BLaER1 (cell line): ENCODE results near the gene TSR2.
A peak's percentile ranks its signal among the peaks of the same experiment; 100 is the strongest.
"Not testable (repeated sequence)": the region's sequence is repeated elsewhere in the genome, so short reads cannot be mapped to it uniquely, and the experiment has no call there.

Source experiments
- H3K27ac ChIP-seq: shearing (Covaris generic); formaldehyde crosslinking; 2 replicates; pipeline ENCODE4 v1.8.1; 2022
- H3K27me3 ChIP-seq: shearing (Covaris generic); formaldehyde crosslinking; 2 replicates; pipeline ENCODE4 v1.8.1; 2022
- H3K36me3 ChIP-seq: shearing (Covaris generic); formaldehyde crosslinking; 2 replicates; pipeline ENCODE4 v1.8.1; 2022
- H3K4me1 ChIP-seq: shearing (Covaris generic); formaldehyde crosslinking; 2 replicates; pipeline ENCODE4 v1.8.1; 2022
- H3K4me2 ChIP-seq: shearing (Covaris generic); formaldehyde crosslinking; 2 replicates; pipeline ENCODE4 v1.8.1; 2022
- H3K4me3 ChIP-seq: shearing (Covaris generic); formaldehyde crosslinking; 2 replicates; pipeline ENCODE4 v1.8.1; 2022
- H3K9ac ChIP-seq: shearing (Covaris generic); formaldehyde crosslinking; 2 replicates; pipeline ENCODE4 v1.8.1; 2022
- H3K9me3 ChIP-seq: shearing (Covaris generic); formaldehyde crosslinking; 2 replicates; pipeline ENCODE4 v1.8.1; 2022
- H4K20me1 ChIP-seq: shearing (Covaris generic); formaldehyde crosslinking; 2 replicates; pipeline ENCODE4 v1.8.1; 2022
- Cebpa-rat ChIP-seq: shearing (Covaris generic); IDR thresholded peaks from 2 replicates; pipeline ENCODE4 v1.8.1; 2022

Gene TSR2

GRCh38 chrX:54470054-54470760 is 30.0 kb downstream of the TSR2 start:
- Histone ChIP-seq H3K4me2 (no peak overlapping the region), H3K9ac (no peak overlapping the region), H4K20me1 (peaks cover 4% of the 10 kb centered on the region; the same call in 1 of the 2 replicates), H3K36me3 (0 out of 2 replicates have a peak, but pooled peaks cover 5% of the 10 kb centered on the region), H3K4me1 (peaks cover 8% of the 10 kb centered on the region; the same call in 1 of the 2 replicates), H3K27ac (no peak overlapping the region), H3K27me3 (peaks cover 81% of the 10 kb centered on the region), H3K4me3 (no peak overlapping the region), H3K9me3 (no peaks in the 10 kb centered on the region)
- no peak for TF ChIP-seq Cebpa-rat

GRCh38 chrX:54473993-54474859 is 34.0 kb downstream of the TSR2 start:
- TF ChIP-seq Cebpa-rat: no peak
- Histone ChIP-seq H3K4me3 (no peak overlapping the region), H3K27ac (no peak overlapping the region), H3K9me3 (no peaks in the 10 kb centered on the region), H3K36me3 (no peaks in the 10 kb centered on the region), H4K20me1 (peaks cover 10% of the 10 kb centered on the region; the same call in 1 of the 2 replicates), H3K4me1 (peaks cover 17% of the 10 kb centered on the region), H3K27me3 (peaks cover 92% of the 10 kb centered on the region), H3K4me2 (no peak overlapping the region), H3K9ac (no peak overlapping the region)

DNA sequence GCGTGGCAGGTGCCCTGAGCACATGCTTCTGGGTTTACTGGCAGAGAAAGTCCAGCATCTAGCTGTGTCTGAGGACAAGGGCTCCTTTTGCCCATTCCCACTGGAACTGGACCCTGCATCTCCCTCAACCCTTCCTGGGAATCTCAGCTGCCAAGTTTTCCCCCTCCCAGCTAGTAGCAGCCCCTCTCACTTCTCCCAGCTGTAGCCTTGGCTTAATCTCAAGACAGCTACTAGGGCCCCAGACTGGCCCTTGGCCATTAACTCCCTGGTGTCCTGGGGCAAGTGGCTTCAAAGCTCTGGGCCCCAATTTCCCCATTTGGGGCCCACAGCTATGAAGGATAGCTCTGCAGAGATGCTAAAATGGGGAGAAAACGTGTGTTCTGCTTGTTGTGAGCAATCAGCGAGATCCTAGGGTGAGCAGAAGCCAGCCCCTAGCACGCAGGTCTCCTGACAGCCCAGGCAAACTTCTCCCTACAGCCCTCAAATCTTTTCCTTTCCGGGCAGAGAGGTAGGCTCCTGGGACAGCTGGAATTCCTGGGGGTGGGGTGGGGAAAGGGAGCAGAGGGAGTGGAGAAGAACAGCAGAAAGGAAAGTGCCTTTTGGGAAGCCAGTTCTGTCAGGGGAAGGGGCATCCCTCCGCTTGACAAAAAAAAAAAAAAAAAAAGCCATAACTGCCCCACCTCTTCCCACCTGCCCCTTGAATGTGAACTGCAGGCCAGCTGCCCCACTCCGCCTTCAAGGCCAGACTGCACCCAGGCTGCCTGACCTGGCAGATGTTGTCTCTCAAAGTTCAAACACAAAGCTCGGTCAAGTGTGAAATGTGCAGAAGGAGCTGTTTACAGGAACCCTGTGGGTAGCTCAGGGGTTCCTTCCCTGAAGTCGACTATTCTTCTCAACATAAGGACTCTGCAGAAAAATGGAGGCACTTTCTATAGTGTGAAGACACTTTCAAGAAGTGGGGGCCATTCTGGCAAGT is 39.2 kb downstream of the TSR2 start:
- no peak for TF ChIP-seq Cebpa-rat
- no peaks in the 10 kb centered on the region for H3K36me3 ChIP-seq
- H4K20me1 ChIP-seq: peaks cover 6% of the 10 kb centered on the region; the same call in 1 of the 2 replicates
- peak overlapping the region; percentile 52 for H3K4me2 ChIP-seq
- H3K9me3 ChIP-seq: no peaks in the 10 kb centered on the region
- H3K27me3 ChIP-seq: peaks cover 86% of the 10 kb centered on the region
- H3K4me1 ChIP-seq: peaks cover 26% of the 10 kb centered on the region
- H3K4me3 ChIP-seq: no peak overlapping the region
- peak overlapping the region; percentile 37; the same call in 1 of the 2 replicates for H3K27ac ChIP-seq
- H3K9ac ChIP-seq: no peak overlapping the region

DNA sequence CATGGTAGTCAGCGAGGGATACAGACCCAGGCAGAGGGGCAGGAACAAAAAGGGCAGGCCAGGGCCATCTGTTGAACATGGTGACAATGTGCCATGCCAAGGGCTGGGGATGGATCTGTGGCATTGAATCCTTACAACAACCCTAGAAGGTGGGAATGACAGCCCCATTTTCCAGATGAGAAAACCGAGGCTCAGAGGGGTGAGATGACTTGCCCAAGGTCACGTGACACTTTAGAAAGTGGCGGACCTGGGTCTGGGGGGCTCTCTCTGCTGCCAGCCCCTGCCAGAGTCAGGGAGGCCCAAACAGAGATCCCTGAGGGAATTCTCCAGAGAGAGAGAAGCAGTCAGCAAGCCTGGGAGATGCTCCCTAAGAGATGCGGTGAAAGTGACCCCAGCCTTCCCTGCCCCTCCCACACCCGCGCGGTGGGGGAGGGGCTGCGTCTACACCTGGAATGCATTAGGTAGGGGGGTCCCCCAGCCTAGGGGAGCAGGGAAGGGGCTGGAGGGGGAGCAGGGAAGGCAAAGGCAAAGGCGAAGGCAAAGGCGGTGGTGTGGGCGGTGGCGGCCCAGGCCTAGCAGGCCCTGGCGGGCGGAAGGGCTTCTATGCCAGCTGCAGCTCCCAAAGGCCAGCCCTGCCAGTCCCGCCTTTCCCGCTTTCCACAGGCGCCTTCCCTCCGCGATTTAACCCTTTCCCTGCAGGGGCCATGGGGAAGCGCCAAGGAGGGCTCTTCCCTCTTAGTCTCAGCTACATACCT is 42.8 kb downstream of the TSR2 start:
- Histone ChIP-seq H3K36me3 (no peaks in the 10 kb centered on the region), H3K27ac (no peak overlapping the region), H3K4me1 (peaks cover 27% of the 10 kb centered on the region), H3K9ac (no peak overlapping the region), H4K20me1 (peaks cover 6% of the 10 kb centered on the region; the same call in 1 of the 2 replicates), H3K9me3 (no peaks in the 10 kb centered on the region), H3K27me3 (peaks cover 59% of the 10 kb centered on the region), H3K4me2 (no peak overlapping the region), H3K4me3 (no peak overlapping the region)
- TF ChIP-seq Cebpa-rat: no peak

DNA sequence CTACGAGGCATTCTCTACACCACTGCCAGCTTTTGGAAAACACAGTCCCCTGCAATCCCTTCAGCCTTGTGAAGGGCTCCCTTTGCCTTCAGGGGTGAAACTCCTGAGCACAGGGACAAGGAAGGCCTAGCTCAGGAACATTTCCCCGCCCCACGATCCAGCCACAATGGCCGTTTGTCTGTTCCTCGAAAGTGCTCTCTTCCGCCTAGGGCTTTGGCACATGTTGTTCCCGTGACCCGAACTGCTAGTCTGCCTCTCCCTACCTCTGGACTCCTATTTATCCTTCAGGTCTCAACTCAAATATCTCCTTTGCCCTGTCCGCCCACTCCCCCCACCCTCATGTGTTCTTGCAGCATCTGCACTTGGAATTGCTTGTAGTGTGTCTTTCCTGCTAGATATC is 43.7 kb downstream of the TSR2 start:
- H3K4me1 ChIP-seq: peaks cover 20% of the 10 kb centered on the region
- no peak overlapping the region for H3K4me3 ChIP-seq
- peaks cover 50% of the 10 kb centered on the region for H3K27me3 ChIP-seq
- H3K4me2 ChIP-seq: no peak overlapping the region
- no peaks in the 10 kb centered on the region for H3K36me3 ChIP-seq
- no peak overlapping the region for H3K9ac ChIP-seq
- H3K9me3 ChIP-seq: peaks cover 7% of the 10 kb centered on the region; the same call in 1 of the 2 replicates
- H4K20me1 ChIP-seq: no peaks in the 10 kb centered on the region; the same call in 1 of the 2 replicates
- TF ChIP-seq Cebpa-rat: no peak
- H3K27ac ChIP-seq: no peak overlapping the region

GRCh38 chrX:54484666-54485065 is 44.5 kb downstream of the TSR2 start:
- Histone ChIP-seq H3K4me1 (peaks cover 12% of the 10 kb centered on the region), H3K9me3 (peaks cover 14% of the 10 kb centered on the region), H3K27ac (no peak overlapping the region), H3K4me2 (no peak overlapping the region), H4K20me1 (no peaks in the 10 kb centered on the region; the same call in 1 of the 2 replicates), H3K36me3 (no peaks in the 10 kb centered on the region), H3K9ac (no peak overlapping the region), H3K4me3 (no peak overlapping the region), H3K27me3 (peaks cover 43% of the 10 kb centered on the region)
- TF ChIP-seq Cebpa-rat: no peak

- H4K20me1 ChIP-seq: not testable (repeated sequence)
Observed at GRCh38 chrX:54489819-54490218, 49.6 kb downstream of the TSR2 start.

DNA sequence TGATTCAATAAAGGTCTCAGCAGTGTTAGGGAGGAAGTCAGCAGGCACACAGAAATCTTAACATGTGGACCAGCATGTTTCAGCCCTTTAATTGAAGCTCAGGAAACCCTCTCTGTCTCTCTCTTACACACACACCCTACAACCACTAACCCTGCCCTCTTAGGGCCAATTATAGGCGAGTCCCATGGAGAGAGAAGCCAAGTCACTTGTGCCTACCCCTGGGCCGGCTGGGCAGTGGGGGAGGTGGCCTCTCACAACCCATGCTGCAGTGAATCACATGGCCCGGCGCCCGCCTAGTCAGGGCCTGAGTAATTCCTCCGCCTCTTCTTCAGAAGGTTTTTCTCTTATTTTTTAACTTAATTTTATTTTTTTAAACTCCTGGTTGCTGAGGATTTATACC is 52.1 kb downstream of the TSR2 start:
- Histone ChIP-seq H4K20me1 (no peaks in the 10 kb centered on the region), H3K9ac (no peak overlapping the region), H3K9me3 (peaks cover 30% of the 10 kb centered on the region), H3K27me3 (peaks cover 39% of the 10 kb centered on the region), H3K36me3 (no peaks in the 10 kb centered on the region), H3K4me3 (no peak overlapping the region), H3K4me1 (peaks cover 6% of the 10 kb centered on the region; the same call in 1 of the 2 replicates), H3K27ac (no peak overlapping the region), H3K4me2 (no peak overlapping the region)
- no peak for TF ChIP-seq Cebpa-rat

More at GRCh38 chrX:54489819-54490218, 49.6 kb downstream of the TSR2 start:
- H3K36me3 ChIP-seq, H3K9ac ChIP-seq, H3K4me1 ChIP-seq, H3K4me2 ChIP-seq, H3K4me3 ChIP-seq, H3K27ac ChIP-seq: not testable (repeated sequence)
- Histone ChIP-seq H3K27me3 (peaks cover 30% of the 10 kb centered on the region), H3K9me3 (peaks cover 21% of the 10 kb centered on the region)
